GM23248 (cell line): ENCODE measurements around the gene AP1M2.

ENCODE experiments used
- EZH2 ChIP-seq: fragments of 200-600 bp; sonication (generic); IDR thresholded peaks from 2 replicates; pipeline ENCODE4 v1.6.1; 2018; ENCODE audit warnings: antibody characterized with exemption, mild to moderate bottlenecking; ENCODE audit not compliant: insufficient read depth, poor library complexity, severe bottlenecking
- EZH2phosphoT487 ChIP-seq: fragments of 200-600 bp; sonication (generic); IDR thresholded peaks from 2 replicates; pipeline ENCODE4 v1.6.1; 2018; ENCODE audit warnings: antibody characterized with exemption, moderate library complexity, mild to moderate bottlenecking, low read depth; ENCODE audit not compliant: insufficient read depth

GRCh38 chr19:10600149-10600548 lies 13.0 kb upstream of the AP1M2 start:
- TF ChIP-seq EZH2 (no peak), EZH2phosphoT487 (no peak)
